GM21390 (cell line): Measurements from ENCODE around the gene C15orf39.
"Not testable (repeated sequence)": the region's sequence is repeated elsewhere in the genome, so short reads cannot be mapped to it uniquely, and the experiment has no call there.

ENCODE experiments used
- ATAC-seq: cut with Tn5 transposase; IDR thresholded peaks from one replicate; pipeline ENCODE4 v1.9.1; 2021; ENCODE audit not compliant: unreplicated experiment

Gene C15orf39

DNA sequence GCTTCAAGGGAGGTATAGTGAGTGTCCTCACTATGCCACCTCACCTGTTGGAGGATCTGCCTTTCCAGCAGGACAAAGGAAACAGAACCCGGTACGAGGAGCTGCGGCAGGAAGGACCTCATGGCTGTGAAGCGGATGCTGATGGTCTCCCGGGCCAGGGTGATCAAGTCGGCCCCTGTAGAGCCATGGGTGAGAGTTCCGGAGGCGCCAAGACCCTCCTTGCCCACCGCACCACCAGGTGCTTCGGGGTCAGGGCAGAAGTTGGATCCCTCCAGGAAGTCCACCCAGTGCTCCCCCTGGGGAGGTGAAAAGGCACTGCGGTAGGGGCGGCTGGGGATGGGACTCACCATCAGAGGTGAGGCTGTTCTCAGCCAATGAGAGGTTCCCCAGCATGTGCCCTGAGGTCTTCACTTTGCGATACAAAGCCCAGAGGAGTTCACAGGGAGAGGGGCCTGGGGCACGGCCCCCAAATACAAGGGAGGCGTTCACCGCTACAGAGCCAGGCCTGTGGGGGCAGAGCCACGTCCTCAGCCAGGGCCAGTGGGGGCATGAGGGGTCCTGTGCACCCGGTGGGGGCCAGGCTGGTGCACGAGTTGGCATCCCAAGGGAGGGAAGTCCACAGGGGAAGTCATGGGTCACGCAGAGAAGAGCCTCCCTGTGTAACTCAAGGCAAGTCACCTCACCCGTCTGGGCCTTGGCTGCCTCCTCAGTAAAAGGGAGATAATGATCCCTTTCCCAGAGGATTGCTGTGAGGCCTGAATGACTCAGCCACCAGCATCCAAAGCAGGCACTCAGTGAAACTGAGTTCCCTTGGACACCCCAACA is 27.7 kb downstream of the C15orf39 start:
- ATAC-seq = no peak

DNA sequence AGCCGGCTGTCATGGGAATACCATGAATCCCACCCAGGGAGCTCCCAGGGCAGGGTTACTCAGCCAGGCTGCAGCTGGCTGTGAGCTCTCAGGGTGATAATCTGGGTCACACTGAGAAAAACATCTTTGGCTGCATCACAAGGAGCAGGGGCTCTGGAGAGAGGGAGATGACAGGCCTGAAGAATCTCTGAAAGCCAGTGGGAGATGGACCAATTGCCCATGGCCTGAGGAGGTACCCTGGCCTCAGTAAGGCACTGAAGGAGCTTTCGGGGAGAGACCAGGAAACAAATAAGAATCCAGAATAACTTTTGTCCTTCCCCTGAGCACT is 28.3 kb downstream of the C15orf39 start:
- ATAC-seq = no peak

GRCh38 chr15:75230551-75231371 is 29.1 kb downstream of the C15orf39 start:
- no peak for ATAC-seq

GRCh38 chr15:75231836-75232235 is 30.2 kb downstream of the C15orf39 start:
- no peak for ATAC-seq

GRCh38 chr15:75232252-75232813 is 30.7 kb downstream of the C15orf39 start:
- ATAC-seq = no peak

GRCh38 chr15:75232826-75233503 is 31.3 kb downstream of the C15orf39 start:
- ATAC-seq = no peak

- no peak for ATAC-seq
These were observed 32.0 kb downstream of the C15orf39 start for GRCh38 chr15:75233504-75234190.

DNA sequence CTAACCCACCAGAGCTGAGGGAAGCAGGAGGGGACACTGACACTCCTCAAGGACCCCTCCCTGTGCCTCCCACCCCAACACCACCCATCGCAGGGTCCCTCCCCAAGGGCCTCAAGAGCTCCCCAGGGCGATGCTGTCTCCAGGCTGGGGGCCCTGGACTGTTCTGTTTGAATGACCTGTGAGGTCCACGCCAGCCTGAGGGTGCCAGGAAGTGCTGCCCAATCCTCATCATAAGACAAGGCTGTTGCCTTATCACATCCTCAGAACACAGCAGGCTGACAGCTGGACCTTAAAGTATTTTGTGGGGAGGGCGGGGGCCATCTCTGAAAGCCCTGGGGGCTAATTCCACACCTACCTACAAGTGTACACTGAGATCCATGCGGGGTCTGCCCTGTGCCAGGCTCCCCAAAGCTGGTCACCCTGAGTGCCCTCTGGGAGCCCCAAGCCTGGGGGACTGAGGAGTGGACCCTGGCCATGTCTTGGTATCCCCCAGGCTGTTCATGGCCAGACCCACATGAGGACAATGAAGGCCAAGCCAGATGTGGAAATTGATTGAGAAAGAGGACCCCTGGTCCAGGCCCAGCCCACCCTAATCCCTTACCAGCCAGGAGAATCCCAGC is 32.6 kb downstream of the C15orf39 start:
- ATAC-seq = no peak

GRCh38 chr15:75235051-75235673 is 33.5 kb downstream of the C15orf39 start:
- no peak for ATAC-seq

DNA sequence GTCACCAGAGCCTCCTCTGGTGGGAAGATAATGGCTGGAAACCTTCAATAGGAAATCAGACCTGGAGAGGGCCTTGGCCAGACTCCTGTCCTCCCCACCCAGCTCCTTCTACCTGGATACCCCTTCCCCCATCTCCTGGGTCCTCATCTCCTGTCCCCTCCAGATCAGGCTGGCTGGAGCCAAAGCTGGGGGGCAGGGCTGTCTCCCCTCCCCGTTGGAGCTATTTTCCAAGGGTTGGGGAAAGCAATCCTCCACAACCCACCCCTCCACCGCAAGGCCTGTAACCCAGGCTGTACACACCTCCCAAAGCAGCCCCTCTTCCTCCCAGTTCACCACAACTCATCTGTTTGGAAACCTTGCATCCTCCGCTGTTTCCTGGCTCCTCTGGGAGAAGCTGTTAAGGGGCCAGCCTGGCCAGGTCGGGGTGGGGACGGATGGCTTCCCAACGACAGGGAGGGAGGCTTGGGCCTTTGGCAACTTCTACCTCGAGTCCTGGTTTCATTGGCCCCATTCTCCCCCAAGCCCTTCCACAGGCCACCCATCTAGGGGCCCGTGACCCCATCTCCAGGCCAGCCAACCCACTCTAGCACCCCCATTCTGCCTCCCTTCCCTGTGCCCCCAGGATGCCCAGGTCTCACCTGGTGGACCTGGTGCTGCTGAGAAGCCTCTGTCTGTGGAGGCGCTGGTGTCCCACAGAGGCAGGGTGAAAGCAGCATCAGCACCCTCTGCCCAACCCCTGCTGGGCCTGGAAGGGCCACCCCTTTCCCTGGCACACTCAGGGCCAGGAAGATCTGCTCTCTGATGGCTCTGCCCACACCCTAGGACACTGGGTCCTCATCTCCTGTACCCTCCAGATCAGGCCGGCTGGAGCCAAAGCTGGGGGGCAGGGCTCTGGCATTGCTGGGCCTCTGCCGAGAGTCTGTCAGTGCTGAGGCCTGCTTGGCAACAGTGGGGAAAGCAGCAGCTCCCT is 34.4 kb downstream of the C15orf39 start:
- ATAC-seq = no peak

DNA sequence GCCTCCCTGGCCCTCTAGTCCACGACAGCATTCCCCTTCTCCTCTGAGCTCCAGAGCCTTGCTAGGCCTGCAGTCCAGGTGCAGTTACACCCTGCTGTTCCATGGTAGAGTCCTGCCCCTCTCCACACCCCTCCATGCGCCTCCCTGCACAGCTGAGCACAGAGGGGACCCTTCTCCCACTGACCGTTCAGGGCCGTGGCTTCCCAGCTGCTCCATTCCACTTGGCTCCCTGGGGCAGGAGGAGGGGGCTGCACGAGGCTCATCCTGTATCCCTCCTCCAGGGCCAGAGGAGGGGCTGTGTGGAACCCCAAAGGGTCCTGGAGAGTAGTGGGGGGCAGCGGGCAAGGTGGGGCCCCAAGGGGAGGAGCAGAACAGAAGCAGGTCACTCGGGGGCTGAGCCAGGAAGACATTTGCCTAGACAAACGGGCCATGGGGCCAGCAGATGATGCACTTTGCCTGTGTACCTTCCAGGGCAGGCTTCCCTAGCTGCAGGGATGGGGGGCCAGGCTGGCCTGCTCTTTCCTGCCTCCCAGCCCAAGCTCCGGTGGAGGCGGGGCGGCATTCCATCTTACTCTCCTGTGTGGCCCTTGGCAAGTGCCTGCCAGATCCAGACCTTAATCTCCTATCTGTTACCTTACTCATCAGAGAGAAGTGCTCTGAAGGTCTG is 35.8 kb downstream of the C15orf39 start:
- no peak for ATAC-seq

DNA sequence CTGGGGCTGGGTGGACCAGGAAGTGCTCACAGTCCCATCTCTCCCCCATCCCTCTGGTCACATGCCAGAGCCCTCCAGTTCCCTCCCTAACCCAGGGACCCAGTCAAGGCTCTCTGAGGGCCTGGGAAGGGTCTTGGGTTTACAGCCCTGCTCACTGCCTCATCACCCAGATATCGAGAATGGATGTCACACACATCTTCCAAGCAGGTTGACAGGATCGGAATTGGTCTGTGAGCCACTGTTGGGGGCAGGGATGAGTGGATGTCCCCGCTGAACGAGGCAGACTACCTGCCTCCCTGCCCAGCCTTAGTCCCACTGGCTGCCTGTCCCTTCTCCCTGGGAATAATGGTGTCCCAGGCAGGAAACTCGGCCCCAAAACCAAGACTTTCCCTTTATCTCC is 36.5 kb downstream of the C15orf39 start:
- ATAC-seq = no peak

- ATAC-seq = not testable (repeated sequence)
These were observed 44.1 kb downstream of the C15orf39 start for GRCh38 chr15:75245741-75246140.

GRCh38 chr15:75248991-75249390 is 47.3 kb downstream of the C15orf39 start:
- not testable (repeated sequence) for ATAC-seq

GRCh38 chr15:75249726-75250125 is 48.0 kb downstream of the C15orf39 start:
- no peak for ATAC-seq

DNA sequence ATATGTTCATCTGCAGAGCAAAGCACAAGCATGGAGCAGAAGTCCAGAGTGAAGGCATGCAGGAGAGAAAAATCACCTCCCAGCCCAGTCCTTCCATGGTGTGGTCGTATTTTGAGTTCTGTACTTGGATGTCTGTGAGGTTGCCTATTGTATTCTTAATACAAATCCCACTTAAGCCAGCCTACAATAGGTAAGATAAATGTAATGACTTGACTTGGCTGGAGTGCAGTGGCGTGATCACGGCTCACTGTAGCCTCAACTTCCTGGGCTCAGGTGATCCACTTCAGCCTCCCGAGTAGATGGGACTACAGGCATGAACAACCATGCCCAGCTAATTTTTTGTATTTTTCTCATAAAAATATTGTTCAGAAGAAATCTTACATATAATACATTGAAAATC is 49.7 kb downstream of the C15orf39 start:
- ATAC-seq = not testable (repeated sequence)

DNA sequence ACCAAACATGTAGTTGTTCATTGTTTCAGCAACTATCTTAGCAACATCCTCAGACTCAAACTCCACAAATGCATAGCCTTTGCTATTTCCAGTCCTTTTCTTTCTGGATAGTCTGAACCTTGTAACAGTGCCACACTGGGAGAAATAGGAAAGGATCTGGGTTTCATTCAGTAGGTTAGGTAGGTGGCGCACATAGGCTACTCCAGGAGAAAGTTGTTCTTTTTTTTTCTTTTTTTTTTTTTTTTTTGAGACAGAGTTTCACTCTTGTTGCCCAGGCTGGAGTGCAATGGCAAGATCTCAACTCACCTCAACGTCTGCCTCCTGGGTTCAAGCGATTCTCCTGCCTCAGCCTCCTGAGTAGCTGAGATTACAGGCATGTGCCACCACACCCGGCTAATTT is 50.6 kb downstream of the C15orf39 start:
- ATAC-seq = not testable (repeated sequence)

GRCh38 chr15:75258034-75258433 is 56.4 kb downstream of the C15orf39 start, which contains the start of gene GOLGA6C:
TSS of gene GOLGA6C (plus strand) at chr15:75258334. CDS start at chr15:75258599, 265 bp downstream.
- not testable (repeated sequence) for ATAC-seq
